ENCODE data around the gene ACP6. TPM values are rescaled to one million over a fixed set of nuclear protein-coding genes. Genes with fewer than 3 reads are reported as not detected.
A peak's percentile ranks its signal among the peaks of the same experiment; 100 is the strongest.

Gene ACP6
- polyA plus RNA-seq (2011; rRNA removed) (14.0 and 14.8 TPM in 2 replicates), polyA minus RNA-seq (2011; rRNA and poly(A)+ RNA removed) (4.7 and 15.2 TPM in 2 replicates)

- Histone ChIP-seq H3K36me3 (ENCODE audit: control insufficient read depth, insufficient read depth, low read length) (no peaks in the 10 kb centered on the region), H3K4me3 (ENCODE audit: low read depth, low read length) (peak within 1 kb of the TSS; percentile 62), H3K27me3 (ENCODE audit: control insufficient read depth, insufficient read depth, low read length) (no peaks in the 10 kb centered on the region)
- no peak for TF ChIP-seq CTCF (IDR thresholded peaks at IDR 0.05; ENCODE audit: insufficient read depth, low read depth, low read length)
- CTCF ChIA-PET: interaction anchor here (0.6 to 1.7 kb wide), 4 partner anchors 9 to 527 kb away, joined by 3 to 4 read pairs (median 3); no protein-coding TSS in a partner anchor
- peak; percentile 66 for DNase-seq (ENCODE audit: low read depth)
- POLR2A ChIA-PET: no interaction called here
Measured at GRCh38 chr1:147670319-147671001, at the start of gene ACP6. TSS of gene ACP6 (minus strand) at chr1:147670524. CDS start at chr1:147670048, 476 bp downstream.

DNA sequence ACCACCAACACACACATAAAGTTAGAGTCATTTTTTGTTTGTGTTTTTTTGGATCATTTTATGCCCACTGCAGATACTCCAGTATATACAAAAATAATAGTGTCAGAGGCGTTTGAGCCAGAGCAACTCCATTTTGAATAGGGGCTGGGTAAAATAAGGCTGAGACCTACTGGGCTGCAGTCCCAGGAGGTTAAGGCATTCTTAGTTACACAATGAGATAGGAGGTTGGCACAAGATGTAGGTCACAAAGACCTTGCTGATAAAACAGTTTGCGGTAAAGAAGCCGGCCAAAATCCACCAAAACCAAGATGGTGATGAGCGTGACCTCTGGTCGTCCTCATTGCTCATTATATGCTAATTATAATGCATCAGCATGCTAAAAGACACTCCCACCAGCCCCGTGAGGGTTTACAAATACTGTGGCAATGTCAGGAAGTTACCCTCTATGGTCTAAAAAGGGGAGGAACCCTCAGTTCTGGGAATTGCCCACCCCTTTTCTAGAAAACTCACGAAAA lies 49.4 kb upstream of the ACP6 start:
- no peaks in the 10 kb centered on the region for H3K36me3 ChIP-seq (ENCODE audit: control insufficient read depth, insufficient read depth, low read length)
- DNase-seq (ENCODE audit: low read depth): no peak
- TF ChIP-seq CTCF (IDR thresholded peaks at IDR 0.05; ENCODE audit: insufficient read depth, low read depth, low read length): no peak
- H3K27me3 ChIP-seq (ENCODE audit: control insufficient read depth, insufficient read depth, low read length): peaks cover 3% of the 10 kb centered on the region; the same call in 1 of the 2 replicates
- H3K4me3 ChIP-seq (ENCODE audit: low read depth, low read length): no peak overlapping the region
- POLR2A ChIA-PET: no interaction called here
- CTCF ChIA-PET: interaction anchor here (1.4 to 5.5 kb wide), 2 partner anchors 18 to 173 kb away, joined by 4 to 34 read pairs; no protein-coding TSS in a partner anchor

DNA sequence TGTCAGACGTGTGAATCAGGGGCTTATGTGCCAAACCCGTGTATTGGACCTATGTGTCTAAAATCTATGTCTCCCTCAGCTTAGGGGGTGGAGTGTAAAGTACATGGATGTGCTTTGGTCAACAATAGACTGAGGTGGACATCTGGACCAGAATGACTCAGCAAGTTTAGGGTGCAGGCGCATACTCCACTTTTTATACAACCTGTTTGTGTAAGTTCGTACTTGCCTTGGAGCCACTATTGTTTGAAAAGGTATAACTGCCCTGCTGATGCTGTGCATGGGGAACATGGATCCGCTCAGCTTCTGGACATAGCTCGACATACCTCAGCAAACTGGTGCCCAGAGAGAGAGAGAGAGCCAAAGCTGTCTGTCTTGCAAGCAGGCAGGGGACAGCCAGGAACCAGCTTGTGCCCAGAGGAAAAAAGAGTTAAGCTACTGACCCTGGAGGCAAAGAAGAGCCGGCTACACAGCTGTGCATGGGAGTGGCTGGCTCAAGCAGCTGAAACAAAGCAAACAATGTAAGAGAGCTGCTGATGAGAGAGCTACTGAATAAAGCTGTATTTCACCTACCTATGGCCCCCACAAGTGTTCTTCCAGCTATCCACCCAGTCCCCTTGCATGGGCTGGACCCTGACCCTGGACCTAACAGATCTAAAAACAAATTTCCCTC lies 48.8 kb upstream of the ACP6 start:
- CTCF ChIA-PET: interaction anchor here (0.6 to 1.4 kb wide), 2 partner anchors 18 to 43 kb away, joined by 3 to 4 read pairs; no protein-coding TSS in a partner anchor
- DNase-seq (ENCODE audit: low read depth): no peak
- Histone ChIP-seq H3K4me3 (ENCODE audit: low read depth, low read length) (no peak overlapping the region), H3K27me3 (ENCODE audit: control insufficient read depth, insufficient read depth, low read length) (peaks cover 3% of the 10 kb centered on the region; the same call in 1 of the 2 replicates), H3K36me3 (ENCODE audit: control insufficient read depth, insufficient read depth, low read length) (no peaks in the 10 kb centered on the region)
- TF ChIP-seq CTCF (IDR thresholded peaks at IDR 0.05; ENCODE audit: insufficient read depth, low read depth, low read length): no peak
- POLR2A ChIA-PET: no interaction called here

- Histone ChIP-seq H3K27me3 (ENCODE audit: control insufficient read depth, insufficient read depth, low read length) (peaks cover 3% of the 10 kb centered on the region; the same call in 1 of the 2 replicates), H3K36me3 (ENCODE audit: control insufficient read depth, insufficient read depth, low read length) (no peaks in the 10 kb centered on the region), H3K4me3 (ENCODE audit: low read depth, low read length) (no peak overlapping the region)
- no peak for DNase-seq (ENCODE audit: low read depth)
- no peak for TF ChIP-seq CTCF (IDR thresholded peaks at IDR 0.05; ENCODE audit: insufficient read depth, low read depth, low read length)
- POLR2A ChIA-PET: no interaction called here
- CTCF ChIA-PET: interaction anchor here (0.9 kb wide), 1 partner anchor 175 kb away, joined by 4 read pairs; no protein-coding TSS in a partner anchor
Measured at GRCh38 chr1:147717706-147718097, 47.4 kb upstream of the ACP6 start.

Data from BJ (cell line).